HEK293 (cell line): ENCODE results near the gene KCTD11.

ENCODE experiments used
- BCL11A ChIP-seq: fragments of 450-650 bp; formaldehyde crosslinking; IDR thresholded peaks from 2 replicates; pipeline ENCODE4 v1.5.1; 2016; ENCODE audit warnings: low read depth, missing biosample characterization, missing genetic modification characterization
- KLF1 ChIP-seq: fragments of 450-650 bp; formaldehyde crosslinking; IDR thresholded peaks from 2 replicates; pipeline ENCODE4 v1.5.1; 2016; ENCODE audit warnings: missing biosample characterization, missing genetic modification characterization
- KLF9 ChIP-seq: fragments of 450-650 bp; formaldehyde crosslinking; IDR thresholded peaks from 2 replicates; pipeline ENCODE4 v1.5.1; 2016; ENCODE audit warnings: missing biosample characterization, missing genetic modification characterization, low read depth
- SP7 ChIP-seq: fragments of 450-650 bp; formaldehyde crosslinking; IDR thresholded peaks from 2 replicates; pipeline ENCODE4 v1.5.1; 2016; ENCODE audit warnings: missing biosample characterization, missing genetic modification characterization
- ZBTB48 ChIP-seq: fragments of 450-650 bp; formaldehyde crosslinking; IDR thresholded peaks from 2 replicates; pipeline ENCODE4 v1.5.1; 2016; ENCODE audit warnings: missing biosample characterization, missing genetic modification characterization
- ZFP37 ChIP-seq: fragments of 450-650 bp; formaldehyde crosslinking; IDR thresholded peaks from 2 replicates; pipeline ENCODE4 v1.5.1; 2016; ENCODE audit warnings: missing biosample characterization, missing genetic modification characterization
- ZFP41 ChIP-seq: fragments of 450-650 bp; formaldehyde crosslinking; IDR thresholded peaks from 2 replicates; pipeline ENCODE4 v1.5.1; 2016; ENCODE audit warnings: missing biosample characterization, missing genetic modification characterization, borderline replicate concordance
- ZNF10 ChIP-seq: fragments of 450-650 bp; formaldehyde crosslinking; IDR thresholded peaks from 2 replicates; pipeline ENCODE4 v1.5.1; 2017; ENCODE audit warnings: missing biosample characterization, missing genetic modification characterization
- ZNF133 ChIP-seq: fragments of 450-650 bp; formaldehyde crosslinking; IDR thresholded peaks from 2 replicates; pipeline ENCODE4 v1.5.1; 2016; ENCODE audit warnings: missing biosample characterization, missing genetic modification characterization
- ZNF2 ChIP-seq: fragments of 450-650 bp; formaldehyde crosslinking; IDR thresholded peaks from 2 replicates; pipeline ENCODE4 v1.5.1; 2016; ENCODE audit warnings: missing biosample characterization, missing genetic modification characterization
- ZNF366 ChIP-seq: fragments of 450-650 bp; formaldehyde crosslinking; conservative IDR thresholded peaks from 2 replicates; pipeline ENCODE4 v1.5.1; 2016; ENCODE audit warnings: missing biosample characterization, missing genetic modification characterization
- ZNF510 ChIP-seq: fragments of 450-650 bp; formaldehyde crosslinking; IDR thresholded peaks from 2 replicates; pipeline ENCODE4 v1.5.1; 2018; ENCODE audit warnings: mild to moderate bottlenecking, missing genetic modification characterization, missing biosample characterization; ENCODE audit not compliant: insufficient replicate concordance
- ZNF558 ChIP-seq: fragments of 450-650 bp; formaldehyde crosslinking; IDR thresholded peaks from 2 replicates; pipeline ENCODE4 v1.5.1; 2016; ENCODE audit warnings: missing biosample characterization, missing genetic modification characterization
- ZNF561 ChIP-seq: fragments of 450-650 bp; IDR thresholded peaks from 2 replicates; pipeline ENCODE4 v1.5.1; 2018; ENCODE audit warnings: missing biosample characterization, missing genetic modification characterization, borderline replicate concordance
- ZNF624 ChIP-seq: fragments of 450-650 bp; formaldehyde crosslinking; IDR thresholded peaks from 2 replicates; pipeline ENCODE4 v1.5.1; 2017; ENCODE audit warnings: missing biosample characterization, missing genetic modification characterization
- ZNF76 ChIP-seq: fragments of 450-650 bp; formaldehyde crosslinking; IDR thresholded peaks from 2 replicates; pipeline ENCODE4; 2016; ENCODE audit warnings: low read depth, missing biosample characterization, missing genetic modification characterization, borderline replicate concordance
- ZSCAN16 ChIP-seq: fragments of 450-650 bp; formaldehyde crosslinking; IDR thresholded peaks from 2 replicates; pipeline ENCODE4 v1.5.1; 2016; ENCODE audit warnings: missing biosample characterization, missing genetic modification characterization
- TF ChIP-seq, protein P1 (sequence below): fragments of 450-650 bp; formaldehyde crosslinking; IDR thresholded peaks from 2 replicates; pipeline ENCODE4 v1.5.1; 2016; ENCODE audit warnings: missing biosample characterization, missing genetic modification characterization
- TF ChIP-seq, protein P2 (sequence below): fragments of 450-650 bp; formaldehyde crosslinking; IDR thresholded peaks from 2 replicates; pipeline ENCODE4 v1.5.1; 2017; ENCODE audit warnings: missing biosample characterization, missing genetic modification characterization
- TF ChIP-seq, protein P3 (sequence below): fragments of 450-650 bp; formaldehyde crosslinking; IDR thresholded peaks from 2 replicates; pipeline ENCODE4 v1.5.1; 2016; ENCODE audit warnings: missing biosample characterization, missing genetic modification characterization
- TF ChIP-seq, protein P4 (sequence below): fragments of 450-650 bp; formaldehyde crosslinking; conservative IDR thresholded peaks from 2 replicates; pipeline ENCODE4 v1.5.1; 2016; ENCODE audit warnings: low read depth, missing biosample characterization, missing genetic modification characterization
- TF ChIP-seq, protein P5 (sequence below): fragments of 450-650 bp; formaldehyde crosslinking; IDR thresholded peaks from 2 replicates; pipeline ENCODE4 v1.5.1; 2016; ENCODE audit warnings: missing biosample characterization, missing genetic modification characterization
- TF ChIP-seq, protein P6 (sequence below): fragments of 450-650 bp; formaldehyde crosslinking; IDR thresholded peaks from 2 replicates; pipeline ENCODE4 v1.5.1; 2016; ENCODE audit warnings: missing biosample characterization, missing genetic modification characterization

Gene KCTD11

DNA sequence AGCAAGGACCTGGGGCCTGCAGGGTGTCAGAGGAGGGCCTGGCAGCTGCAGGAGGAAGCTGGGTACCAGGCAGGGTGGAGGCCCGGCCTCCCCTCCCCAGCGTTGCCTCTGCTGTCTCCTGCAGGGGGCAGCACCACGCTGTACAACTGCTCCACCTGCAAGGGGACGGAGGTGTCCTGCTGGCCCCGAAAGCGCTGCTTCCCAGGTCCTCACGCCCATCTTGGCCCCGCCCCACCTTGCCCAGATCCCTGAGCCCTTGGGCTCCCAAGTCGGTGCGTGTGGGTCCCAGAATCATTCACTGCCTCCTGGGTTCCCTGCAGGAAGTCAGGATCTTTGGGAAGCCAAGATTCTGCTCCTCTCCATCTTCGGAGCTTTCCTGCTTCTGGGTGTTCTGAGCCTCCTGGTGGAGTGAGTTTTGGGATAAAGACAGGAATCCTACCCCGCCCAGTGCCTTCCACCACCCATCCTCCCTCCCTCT lies 4.1 kb downstream of the KCTD11 start (continued):
- TF ChIP-seq ZBTB48 (tag by site-specific recombination) = peak; percentile 89
- 0 out of 2 replicates have a peak, but pooled peaks have one; percentile 19 for TF ChIP-seq ZNF366
- TF ChIP-seq ZFP41 (tag by site-specific recombination) = no peak
- peak; percentile 79 for TF ChIP-seq KLF1 (tag by site-specific recombination)
- no peak for TF ChIP-seq ZNF624 (tag by site-specific recombination)
- TF ChIP-seq, protein P1, sequence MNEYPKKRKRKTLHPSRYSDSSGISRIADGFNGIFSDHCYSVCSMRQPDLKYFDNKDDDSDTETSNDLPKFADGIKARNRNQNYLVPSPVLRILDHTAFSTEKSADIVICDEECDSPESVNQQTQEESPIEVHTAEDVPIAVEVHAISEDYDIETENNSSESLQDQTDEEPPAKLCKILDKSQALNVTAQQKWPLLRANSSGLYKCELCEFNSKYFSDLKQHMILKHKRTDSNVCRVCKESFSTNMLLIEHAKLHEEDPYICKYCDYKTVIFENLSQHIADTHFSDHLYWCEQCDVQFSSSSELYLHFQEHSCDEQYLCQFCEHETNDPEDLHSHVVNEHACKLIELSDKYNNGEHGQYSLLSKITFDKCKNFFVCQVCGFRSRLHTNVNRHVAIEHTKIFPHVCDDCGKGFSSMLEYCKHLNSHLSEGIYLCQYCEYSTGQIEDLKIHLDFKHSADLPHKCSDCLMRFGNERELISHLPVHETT (tag by site-specific recombination) = 0 out of 2 replicates have a peak, but pooled peaks have one; percentile 41
- no peak for TF ChIP-seq ZNF510 (tag by site-specific recombination)
- TF ChIP-seq ZNF2 = peak; percentile 91
- peak; percentile 92 for TF ChIP-seq KLF9
- 0 out of 2 replicates have a peak, but pooled peaks have one; percentile 10 for TF ChIP-seq ZSCAN16 (tag by site-specific recombination)
- no peak for TF ChIP-seq ZNF133 (tag by site-specific recombination)
- TF ChIP-seq, protein P2, sequence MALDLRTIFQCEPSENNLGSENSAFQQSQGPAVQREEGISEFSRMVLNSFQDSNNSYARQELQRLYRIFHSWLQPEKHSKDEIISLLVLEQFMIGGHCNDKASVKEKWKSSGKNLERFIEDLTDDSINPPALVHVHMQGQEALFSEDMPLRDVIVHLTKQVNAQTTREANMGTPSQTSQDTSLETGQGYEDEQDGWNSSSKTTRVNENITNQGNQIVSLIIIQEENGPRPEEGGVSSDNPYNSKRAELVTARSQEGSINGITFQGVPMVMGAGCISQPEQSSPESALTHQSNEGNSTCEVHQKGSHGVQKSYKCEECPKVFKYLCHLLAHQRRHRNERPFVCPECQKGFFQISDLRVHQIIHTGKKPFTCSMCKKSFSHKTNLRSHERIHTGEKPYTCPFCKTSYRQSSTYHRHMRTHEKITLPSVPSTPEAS (tag by site-specific recombination) = 0 out of 2 replicates have a peak, but pooled peaks have one; percentile 17
- TF ChIP-seq, protein P3, sequence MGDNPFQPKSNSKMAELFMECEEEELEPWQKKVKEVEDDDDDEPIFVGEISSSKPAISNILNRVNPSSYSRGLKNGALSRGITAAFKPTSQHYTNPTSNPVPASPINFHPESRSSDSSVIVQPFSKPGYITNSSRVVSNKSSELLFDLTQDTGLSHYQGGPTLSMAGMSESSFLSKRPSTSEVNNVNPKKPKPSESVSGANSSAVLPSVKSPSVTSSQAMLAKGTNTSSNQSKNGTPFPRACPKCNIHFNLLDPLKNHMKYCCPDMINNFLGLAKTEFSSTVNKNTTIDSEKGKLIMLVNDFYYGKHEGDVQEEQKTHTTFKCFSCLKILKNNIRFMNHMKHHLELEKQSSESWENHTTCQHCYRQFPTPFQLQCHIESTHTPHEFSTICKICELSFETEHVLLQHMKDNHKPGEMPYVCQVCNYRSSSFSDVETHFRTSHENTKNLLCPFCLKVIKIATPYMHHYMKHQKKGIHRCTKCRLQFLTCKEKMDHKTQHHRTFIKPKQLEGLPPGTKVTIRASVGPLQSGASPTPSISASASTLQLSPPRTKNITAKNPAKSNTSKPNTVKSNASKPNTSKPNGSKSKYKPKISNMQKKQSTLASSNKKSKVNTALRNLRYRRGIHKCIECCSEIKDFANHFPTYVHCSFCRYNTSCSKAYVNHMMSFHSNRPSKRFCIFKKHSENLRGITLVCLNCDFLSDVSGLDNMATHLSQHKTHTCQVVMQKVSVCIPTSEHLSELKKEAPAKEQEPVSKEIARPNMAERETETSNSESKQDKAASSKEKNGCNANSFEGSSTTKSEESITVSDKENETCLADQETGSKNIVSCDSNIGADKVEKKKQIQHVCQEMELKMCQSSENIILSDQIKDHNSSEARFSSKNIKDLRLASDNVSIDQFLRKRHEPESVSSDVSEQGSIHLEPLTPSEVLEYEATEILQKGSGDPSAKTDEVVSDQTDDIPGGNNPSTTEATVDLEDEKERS (tag by site-specific recombination) = 0 out of 2 replicates have a peak, but pooled peaks have one; percentile 20
- TF ChIP-seq ZFP37 (tag by site-specific recombination) = 0 out of 2 replicates have a peak, but pooled peaks have one; percentile 72
- TF ChIP-seq SP7 (tag by site-specific recombination) = peak; percentile 69
- no peak for TF ChIP-seq ZNF558
- 0 out of 2 replicates have a peak, but pooled peaks have one; percentile 18 for TF ChIP-seq BCL11A (tag by site-specific recombination)
- TF ChIP-seq, protein P4, sequence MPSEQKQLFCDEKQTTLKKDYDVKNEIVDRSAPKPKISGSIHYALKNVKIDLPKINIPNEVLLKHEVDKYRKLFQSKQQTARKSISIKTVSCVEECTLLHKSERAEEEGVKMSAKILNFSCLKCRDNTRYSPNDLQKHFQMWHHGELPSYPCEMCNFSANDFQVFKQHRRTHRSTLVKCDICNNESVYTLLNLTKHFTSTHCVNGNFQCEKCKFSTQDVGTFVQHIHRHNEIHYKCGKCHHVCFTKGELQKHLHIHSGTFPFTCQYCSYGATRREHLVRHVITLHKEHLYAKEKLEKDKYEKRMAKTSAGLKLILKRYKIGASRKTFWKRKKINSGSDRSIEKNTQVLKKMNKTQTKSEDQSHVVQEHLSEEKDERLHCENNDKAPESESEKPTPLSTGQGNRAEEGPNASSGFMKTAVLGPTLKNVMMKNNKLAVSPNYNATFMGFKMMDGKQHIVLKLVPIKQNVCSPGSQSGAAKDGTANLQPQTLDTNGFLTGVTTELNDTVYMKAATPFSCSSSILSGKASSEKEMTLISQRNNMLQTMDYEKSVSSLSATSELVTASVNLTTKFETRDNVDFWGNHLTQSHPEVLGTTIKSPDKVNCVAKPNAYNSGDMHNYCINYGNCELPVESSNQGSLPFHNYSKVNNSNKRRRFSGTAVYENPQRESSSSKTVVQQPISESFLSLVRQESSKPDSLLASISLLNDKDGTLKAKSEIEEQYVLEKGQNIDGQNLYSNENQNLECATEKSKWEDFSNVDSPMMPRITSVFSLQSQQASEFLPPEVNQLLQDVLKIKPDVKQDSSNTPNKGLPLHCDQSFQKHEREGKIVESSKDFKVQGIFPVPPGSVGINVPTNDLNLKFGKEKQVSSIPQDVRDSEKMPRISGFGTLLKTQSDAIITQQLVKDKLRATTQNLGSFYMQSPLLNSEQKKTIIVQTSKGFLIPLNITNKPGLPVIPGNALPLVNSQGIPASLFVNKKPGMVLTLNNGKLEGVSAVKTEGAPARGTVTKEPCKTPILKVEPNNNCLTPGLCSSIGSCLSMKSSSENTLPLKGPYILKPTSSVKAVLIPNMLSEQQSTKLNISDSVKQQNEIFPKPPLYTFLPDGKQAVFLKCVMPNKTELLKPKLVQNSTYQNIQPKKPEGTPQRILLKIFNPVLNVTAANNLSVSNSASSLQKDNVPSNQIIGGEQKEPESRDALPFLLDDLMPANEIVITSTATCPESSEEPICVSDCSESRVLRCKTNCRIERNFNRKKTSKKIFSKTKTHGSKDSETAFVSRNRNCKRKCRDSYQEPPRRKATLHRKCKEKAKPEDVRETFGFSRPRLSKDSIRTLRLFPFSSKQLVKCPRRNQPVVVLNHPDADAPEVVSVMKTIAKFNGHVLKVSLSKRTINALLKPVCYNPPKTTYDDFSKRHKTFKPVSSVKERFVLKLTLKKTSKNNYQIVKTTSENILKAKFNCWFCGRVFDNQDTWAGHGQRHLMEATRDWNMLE (tag by site-specific recombination) = no peak
- TF ChIP-seq ZNF561 = peak; percentile 80; the same call in 1 of the 2 replicates
- TF ChIP-seq, protein P5, sequence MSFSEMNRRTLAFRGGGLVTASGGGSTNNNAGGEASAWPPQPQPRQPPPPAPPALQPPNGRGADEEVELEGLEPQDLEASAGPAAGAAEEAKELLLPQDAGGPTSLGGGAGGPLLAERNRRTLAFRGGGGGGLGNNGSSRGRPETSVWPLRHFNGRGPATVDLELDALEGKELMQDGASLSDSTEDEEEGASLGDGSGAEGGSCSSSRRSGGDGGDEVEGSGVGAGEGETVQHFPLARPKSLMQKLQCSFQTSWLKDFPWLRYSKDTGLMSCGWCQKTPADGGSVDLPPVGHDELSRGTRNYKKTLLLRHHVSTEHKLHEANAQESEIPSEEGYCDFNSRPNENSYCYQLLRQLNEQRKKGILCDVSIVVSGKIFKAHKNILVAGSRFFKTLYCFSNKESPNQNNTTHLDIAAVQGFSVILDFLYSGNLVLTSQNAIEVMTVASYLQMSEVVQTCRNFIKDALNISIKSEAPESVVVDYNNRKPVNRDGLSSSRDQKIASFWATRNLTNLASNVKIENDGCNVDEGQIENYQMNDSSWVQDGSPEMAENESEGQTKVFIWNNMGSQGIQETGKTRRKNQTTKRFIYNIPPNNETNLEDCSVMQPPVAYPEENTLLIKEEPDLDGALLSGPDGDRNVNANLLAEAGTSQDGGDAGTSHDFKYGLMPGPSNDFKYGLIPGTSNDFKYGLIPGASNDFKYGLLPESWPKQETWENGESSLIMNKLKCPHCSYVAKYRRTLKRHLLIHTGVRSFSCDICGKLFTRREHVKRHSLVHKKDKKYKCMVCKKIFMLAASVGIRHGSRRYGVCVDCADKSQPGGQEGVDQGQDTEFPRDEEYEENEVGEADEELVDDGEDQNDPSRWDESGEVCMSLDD (tag by site-specific recombination) = peak; percentile 81
- TF ChIP-seq, protein P6, sequence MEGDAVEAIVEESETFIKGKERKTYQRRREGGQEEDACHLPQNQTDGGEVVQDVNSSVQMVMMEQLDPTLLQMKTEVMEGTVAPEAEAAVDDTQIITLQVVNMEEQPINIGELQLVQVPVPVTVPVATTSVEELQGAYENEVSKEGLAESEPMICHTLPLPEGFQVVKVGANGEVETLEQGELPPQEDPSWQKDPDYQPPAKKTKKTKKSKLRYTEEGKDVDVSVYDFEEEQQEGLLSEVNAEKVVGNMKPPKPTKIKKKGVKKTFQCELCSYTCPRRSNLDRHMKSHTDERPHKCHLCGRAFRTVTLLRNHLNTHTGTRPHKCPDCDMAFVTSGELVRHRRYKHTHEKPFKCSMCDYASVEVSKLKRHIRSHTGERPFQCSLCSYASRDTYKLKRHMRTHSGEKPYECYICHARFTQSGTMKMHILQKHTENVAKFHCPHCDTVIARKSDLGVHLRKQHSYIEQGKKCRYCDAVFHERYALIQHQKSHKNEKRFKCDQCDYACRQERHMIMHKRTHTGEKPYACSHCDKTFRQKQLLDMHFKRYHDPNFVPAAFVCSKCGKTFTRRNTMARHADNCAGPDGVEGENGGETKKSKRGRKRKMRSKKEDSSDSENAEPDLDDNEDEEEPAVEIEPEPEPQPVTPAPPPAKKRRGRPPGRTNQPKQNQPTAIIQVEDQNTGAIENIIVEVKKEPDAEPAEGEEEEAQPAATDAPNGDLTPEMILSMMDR = peak; percentile 93
- TF ChIP-seq ZNF10 (tag by site-specific recombination) = peak; percentile 88
- TF ChIP-seq ZNF76 (tag by site-specific recombination) = peak; percentile 71; the same call in 1 of the 2 replicates
